Left renal pelvis (tissue), 4 donors: Measurements from ENCODE around the gene DENND1A. TPM values are rescaled to one million over a fixed set of nuclear protein-coding genes. Genes with fewer than 3 reads are reported as not detected.

Source experiments
- DNase-seq, 4 donors: peaks; one replicate each; pipeline ENCODE4 v3.0.0-alpha.2; 2013; ENCODE audit warnings: low read depth in 4 of 4, low spot score in 3 of 4
- polyA plus RNA-seq, 4 donors: library from polyadenylated mRNA; unstranded; fragments of 120-200 nt; gene quantifications; one replicate each; pipeline ENCODE4 v1.2.1, GENCODE V29; 2013; ENCODE audit not compliant: insufficient read length in 4 of 4

DENND1A gene
- polyA plus RNA-seq, 4 donors = 16.2 to 25.2 (median 21.7) TPM

DNA sequence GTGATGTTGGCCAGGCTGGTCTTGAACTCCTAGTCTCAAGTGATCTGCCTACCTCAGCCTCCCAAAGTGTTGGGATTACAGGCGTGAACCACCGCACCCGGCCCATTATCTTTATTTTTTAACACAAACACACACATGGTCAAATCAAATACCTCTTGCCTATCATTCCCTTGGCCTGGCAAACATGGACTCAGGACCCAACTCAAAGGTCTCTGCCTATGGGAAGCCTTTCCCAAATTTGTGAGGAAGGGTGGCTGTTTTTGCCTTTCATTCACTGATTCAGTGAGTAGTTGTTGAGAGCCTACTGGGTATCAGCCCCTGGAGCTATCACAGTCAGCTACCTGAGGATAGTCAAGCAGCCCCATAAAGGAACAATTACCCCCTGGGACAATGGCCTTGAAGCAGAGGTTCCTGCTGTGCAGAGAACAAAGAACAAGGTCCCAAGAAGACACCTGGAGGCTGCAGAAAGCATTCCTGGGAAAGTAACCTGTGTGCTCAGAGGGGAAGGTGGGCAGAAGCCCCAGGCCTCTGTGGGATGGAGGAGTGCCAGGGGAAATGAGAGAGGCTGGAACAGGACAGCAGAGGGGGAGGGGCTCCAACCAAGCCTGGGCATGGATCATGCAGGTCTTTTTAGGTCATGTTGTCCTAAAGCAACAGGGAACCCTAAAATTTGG, 447.5 kb downstream of the DENND1A start:
- DNase-seq = no peak

DNA sequence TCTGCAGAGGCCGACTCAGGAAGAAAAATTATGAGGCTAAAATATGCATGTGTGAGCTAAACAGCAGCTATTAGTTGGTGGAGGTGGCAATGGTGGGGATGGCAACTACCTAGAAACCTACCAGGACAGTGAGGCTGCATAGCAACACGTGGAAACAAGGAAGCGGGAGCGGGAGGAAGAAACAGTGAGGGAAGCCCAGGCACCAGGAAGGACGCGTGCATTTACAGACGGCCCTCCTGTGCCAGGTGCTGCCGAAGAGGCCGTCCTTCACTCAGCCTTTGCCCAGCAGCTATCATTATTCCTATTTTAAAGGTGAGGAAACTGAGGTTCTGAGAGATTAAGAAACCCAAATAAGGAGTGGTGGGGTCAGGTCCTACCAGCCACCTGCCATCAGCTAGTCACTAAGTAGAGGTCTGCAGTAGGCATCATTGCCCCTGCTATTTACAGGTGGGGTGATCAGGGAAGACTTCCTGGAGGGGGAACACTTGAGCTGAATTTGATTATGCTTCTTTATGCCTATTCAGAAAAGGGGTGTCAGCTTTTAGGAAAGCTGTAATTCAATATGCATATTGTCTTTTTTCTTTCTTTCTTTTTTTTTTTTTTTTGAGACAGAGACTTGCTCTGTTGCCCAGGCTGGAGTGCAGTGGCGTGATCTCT, 448.6 kb downstream of the DENND1A start:
- DNase-seq = no peak

DNA sequence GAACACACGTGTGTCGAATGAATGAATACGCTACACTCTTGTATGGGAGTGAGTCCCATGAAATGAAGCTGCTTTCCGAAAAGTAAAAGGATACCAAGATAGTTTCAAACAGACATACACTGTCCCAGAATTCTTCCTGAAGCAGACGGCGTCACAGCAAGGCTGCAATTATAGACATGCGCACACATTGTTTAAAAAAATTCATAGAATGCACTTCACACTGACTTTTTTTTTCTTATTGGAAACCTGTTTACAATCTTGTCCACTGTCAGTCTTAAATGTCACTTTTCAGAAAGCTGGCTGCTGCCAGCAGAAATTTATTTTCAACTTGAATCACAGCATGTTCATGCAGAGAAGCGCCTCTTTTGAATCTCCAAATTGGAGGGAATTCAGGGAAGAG, 449.1 kb downstream of the DENND1A start:
- DNase-seq = no peak

DNA sequence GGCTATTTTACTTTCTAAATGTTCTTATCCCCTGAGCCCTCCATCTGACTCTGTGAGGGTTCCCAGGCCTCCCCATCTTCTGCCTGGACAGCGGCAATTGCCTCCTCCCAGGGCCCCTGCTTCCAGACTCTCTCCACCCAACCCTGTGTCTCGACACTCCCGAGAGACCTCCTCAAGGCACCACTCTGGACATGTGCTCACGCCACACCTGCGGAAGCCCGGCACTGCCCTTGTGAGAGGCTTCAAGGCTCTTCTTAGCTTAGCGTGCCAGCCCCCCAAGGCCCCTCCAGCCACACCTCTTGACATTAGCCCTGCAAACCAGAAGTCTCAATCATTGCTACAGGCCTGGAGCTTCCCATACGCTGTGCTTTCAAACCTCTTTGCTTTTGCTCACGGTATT, 449.8 kb downstream of the DENND1A start:
- no peak for DNase-seq

DNA sequence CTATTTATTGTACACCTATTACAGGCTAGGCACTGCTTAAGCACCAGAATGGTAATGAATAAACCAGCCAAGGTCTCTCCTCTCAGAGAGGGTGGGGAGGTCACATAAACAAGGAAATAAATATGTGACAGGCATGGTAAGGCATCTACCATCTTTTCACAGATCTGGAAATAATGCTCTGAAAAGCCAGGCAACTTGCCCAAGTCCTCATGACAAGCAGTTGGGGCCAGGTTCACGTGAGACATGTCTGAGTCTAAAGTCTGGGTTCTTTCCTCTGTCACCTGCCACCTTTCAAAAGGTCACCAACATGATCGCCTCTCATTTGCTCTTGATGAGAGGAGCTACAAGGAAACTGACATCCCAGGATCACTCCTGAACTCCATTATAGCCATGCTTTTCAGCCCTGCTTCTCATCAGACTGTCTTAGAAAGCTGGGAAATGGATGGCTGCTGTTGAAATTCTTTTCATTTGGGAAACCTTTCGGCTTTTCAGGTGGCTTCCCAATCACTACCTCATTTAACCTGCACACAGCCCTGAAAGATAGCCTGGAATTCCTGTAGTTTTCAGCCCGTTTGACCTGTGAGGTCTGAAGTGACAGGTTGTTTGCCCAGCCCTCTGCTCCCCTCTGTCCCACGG, 450.8 kb downstream of the DENND1A start:
- DNase-seq = no peak

DNA sequence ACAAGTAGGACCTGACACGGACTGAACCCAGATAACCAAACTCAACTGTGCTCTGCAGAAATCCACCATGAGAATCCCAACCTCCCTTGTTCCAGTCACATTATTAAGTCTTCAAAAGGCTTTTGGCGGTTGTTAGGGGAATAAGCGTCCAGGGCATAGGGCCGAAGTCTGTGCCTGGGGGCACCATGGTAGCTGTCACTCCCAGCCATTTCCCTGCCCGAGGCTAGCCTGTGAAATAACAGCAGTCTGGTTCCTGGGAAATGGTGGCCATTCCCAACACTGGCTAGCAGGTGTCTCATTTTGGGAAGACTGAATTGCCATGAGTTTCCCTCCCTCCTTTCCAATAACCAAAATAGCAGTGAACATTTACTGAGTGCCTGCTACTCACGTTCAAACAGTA, 451.8 kb downstream of the DENND1A start:
- DNase-seq = no peak

DNA sequence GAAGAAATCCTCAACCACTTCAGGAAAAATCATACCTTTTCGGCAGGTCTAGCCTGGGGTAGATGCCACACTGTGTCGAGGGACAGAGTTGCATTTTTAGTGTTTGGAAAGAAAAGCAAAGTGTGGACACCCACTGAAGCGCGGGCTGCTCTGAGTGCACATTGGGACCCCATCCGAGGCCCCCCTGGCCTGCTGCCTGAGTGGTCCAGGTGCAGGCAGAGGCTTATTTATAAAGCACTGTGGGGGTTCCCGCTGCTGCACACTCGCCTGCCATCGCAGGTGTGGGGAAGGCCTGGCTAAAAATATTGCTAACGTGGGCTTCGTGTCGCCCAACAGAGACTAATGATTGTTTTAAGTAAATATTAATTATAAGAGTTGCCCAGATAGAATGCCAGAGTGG, 454.5 kb downstream of the DENND1A start:
- no peak for DNase-seq

DNA sequence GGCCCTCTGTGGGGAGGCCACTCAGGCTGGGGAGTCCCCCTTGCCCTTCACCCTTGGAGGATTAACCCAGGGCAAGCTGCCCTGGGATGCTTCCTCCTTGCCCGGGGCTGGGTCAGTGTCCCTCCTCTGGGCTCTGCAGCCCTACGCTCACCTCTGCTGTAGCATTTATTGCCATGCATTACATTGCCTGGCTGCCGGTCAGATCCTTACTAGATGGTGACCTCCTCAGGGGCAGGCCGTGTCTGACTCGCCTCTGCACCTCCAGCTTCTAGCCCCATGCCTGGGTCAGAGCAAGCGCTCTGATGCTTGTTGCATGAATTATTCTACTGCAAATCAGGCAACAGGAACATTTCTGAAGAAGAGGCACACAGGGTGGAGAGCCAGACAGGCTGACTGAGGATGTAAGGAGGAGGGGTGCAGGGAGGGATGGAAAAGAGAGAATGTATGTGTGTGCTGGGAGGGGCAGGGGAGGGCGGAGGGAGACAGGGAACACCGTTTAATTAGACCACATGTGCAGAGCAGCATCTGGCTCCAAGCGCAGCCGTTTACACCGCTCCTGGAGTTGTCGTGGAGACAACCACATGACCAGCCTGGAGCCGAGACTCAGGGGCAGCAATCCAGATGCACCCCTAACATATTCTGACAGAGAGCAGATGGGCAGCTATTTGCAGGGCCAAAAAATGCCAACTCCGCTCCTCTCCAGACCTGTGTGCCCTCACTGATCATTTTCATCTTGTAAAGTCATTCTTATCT, 456.9 kb downstream of the DENND1A start:
- DNase-seq = no peak

DNA sequence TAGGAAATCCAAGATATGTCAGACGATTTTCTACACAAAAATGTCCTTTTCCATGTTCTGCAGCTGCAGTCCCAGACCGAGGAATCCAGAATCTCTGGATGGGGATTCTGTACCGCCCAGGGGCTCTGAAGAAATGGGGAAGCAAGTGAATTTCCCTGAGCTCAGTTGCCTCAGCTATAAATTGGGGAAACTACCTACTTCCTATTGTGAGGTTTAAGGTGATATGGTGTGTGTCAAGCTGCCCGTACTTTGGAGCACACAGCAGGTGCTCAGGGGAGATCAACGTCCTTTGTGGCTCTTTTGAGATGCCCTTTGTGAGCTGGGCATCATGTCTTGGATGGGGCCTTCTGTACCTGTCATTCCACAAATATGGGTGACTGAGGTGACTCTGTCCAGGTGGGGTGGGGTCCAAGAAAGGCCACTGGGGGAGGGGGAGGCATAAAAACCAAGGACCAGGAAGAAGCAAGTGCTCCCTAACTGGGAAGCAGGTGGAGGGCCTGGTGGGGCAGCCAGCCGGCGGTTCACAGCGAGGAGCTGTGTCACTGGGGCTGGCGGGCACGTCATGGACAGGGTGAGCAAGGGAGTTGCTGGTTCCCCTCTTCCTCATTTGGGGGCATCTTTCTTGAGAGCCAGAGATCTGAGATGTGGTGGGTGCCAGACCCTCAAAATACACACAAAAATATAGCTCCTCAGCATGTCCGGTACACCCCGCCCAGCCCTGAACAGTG, 457.9 kb downstream of the DENND1A start:
- no peak for DNase-seq

DNA sequence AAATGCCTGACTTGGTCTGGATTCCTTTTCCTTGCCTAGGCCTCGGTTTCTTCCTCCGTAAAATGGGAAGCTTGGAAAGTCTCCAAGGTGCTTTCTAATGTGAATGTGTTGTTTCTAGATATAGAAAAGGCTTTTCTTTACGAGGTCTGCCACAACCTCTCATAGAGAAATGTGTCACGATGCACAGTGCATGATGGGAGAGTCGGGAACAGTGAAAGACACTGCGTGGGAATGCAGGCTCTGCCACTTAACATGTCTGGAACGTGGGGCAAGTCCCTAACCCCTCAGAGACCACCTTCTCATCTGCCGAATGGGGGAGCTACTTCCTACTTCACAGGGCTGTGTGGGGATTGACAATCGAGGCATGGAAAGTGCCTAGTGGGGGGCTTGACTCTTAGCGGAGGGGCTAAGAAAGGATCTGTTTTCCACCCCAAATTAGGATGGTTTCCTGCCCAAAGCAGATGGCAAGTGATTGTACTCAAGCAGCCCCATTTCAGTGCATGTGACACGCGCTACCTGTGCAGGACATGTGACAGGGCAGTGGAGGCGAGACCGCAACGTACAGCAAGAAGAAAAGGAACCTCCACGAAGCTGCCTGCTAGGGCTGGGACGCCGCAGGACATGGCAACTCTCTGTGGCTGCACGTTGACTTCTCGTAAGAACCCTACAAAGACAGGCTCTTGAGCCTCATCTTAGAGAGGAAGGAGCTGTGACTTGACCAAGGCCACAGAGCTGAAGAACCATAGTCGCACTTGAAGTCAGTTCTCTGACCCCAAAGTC, 458.7 kb downstream of the DENND1A start:
- no peak for DNase-seq

DNA sequence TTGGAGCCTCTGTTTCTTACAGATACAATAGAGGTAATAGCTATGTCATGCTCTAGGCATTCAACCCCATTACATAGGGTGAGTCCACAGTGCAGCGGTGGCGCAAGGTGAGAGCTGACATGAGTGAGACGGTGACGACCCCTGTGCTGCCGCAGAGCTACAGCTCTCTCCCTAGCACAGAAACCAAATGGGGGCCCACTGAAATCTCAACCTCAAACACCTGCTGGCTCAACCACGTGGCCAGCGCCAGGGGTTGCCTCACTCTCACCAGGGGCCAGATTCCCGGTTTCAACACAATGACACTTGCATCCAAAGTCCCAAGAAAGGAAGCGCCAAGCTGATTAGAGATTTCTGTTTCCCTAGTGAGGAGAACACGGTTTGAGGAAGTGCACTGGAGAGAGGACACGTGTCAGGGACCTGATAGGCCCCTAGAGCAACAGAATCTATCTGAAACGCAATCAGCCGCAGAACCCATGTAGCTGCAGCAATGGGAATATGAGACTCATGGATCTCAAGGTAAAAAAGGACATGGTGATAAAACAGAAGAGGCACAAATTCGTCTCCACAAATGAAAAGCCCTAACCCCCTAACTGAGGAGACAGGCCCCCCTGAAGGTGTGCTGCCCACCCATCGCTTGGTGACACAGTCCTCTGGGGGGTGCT, 459.7 kb downstream of the DENND1A start:
- no peak for DNase-seq

DNA sequence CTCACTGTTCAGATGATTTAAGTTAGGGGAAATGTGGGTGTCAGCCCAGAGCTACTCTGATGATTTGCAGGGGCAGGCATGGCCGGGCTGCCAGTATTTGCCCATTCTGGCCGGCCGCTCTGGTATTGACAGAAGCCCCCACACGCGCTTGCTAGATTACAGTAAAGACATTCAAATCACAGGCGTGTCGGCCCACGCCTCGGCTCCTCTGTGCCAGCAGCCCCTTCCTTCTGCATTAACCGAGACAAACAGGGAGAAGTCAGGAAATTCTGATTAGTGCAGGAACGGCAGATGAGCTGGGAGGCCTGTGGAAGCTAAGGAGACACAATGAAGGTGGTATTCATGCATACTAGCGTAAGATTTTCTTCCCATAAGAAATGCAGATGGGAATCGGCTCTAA, 460.6 kb downstream of the DENND1A start:
- no peak for DNase-seq

DNA sequence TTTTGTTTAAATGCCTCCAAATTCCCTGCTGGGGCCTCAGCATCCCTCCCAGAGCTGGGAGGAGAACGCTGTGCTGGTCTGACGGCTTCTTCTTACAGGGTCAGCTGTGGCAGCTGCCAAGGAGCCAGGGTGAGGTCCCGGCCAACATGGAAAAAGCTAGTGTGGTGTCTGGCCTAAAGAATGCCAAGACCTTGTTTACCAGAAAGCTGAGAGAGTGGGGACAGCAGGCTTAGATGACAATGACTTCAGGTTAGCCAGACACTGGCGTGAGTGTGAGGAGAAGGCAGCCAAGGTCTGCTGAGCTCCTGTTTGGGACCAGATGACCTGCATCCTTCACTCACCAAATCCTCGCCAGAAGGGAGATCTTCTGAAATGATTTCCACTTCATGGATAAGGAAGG, 461.4 kb downstream of the DENND1A start:
- DNase-seq = no peak

DNA sequence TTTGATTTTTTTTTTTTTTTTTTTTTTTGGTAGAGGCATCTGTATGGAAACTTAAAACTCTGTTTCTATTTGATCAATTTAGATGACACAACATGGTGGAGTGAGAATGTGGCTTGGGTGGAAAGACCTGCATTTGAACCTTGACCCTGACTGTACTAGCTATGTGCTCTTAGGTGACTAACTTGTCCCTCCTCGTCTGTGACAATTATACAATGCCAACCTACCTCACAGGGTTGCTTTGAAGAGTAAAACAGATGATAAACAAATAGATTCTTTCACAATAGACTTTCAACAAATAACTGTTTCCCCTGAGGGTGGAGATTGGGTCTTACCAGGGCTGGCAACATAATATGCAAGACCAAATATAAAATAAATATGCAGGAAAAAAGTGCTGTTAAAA, 464.6 kb downstream of the DENND1A start:
- no peak for DNase-seq

DNA sequence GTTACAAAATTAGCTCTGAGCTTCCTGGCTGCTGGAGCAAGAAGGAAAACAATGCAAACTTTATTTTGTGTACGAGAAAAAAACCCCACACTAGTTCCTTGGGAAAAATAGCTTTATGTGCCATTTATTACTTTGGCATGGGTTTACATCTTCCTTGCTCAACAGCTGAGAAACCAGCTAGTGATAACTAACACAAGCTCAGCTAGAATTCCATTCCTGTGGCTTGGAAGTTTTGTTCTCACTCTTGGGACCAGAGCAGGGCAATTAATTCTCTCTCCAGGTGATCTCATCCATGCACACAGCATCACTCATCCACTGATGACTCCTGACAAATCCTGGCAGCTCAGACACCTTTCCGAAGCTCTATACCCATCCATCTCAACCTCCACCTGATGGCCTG, 469.8 kb downstream of the DENND1A start:
- no peak for DNase-seq

DNA sequence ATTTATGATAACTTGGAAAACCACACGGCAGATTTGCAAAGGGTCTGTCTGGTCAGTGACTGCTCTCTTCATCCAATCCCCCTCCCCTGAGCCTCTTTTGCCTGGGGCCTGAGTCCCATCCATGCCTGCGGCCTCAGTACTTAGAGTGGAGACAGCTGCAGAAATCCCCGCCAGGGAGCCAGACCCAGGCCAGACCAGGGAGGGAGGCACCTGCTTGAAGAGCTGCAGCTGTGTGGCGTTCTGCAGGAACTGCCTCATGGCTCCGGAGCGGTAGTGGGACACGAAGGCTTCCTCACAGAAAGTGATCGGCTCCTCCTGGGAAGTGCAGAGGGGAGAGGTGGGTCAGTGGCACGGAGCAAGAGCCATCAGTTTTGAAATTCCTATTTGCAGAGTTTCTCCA, 472.3 kb downstream of the DENND1A start:
- DNase-seq = no peak

DNA sequence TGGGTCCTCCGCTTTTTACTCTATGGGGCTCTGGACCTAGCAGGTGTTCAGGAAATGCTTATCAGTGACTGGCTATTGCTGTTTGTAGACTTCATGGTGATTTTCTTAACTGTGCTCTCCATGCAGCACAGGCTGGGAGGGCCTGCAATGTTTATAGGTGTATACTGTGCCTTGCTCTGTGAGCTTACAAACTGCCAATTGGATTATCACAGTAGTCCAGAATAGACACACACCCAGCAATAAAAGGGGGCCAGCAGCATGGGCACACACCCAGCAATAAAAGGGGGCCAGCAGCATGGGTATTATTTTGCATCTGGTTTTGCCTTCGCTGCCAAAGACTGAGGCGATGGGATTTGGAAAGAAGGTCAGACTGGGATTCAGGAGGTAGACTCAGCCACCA, 473.9 kb downstream of the DENND1A start:
- no peak for DNase-seq

DNA sequence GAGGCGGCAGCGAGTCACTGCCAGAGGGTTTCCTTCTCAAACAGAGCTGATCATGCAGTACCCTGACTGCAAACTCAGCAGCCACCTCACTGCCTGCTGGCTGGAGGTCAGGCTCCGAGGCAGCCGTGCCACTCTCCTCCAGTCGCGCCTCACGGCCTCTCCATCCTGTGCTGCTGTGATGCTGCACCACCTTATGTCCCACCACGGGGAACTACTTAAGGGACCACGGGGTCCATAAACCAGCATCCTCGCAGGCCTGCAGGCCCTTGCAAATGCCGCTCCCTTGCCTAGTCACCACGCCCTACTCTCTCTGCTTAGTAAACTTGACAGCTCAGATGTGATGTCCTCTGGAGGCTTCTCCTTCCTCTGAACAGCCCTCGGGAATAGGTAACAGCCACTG, 474.7 kb downstream of the DENND1A start:
- DNase-seq = no peak

DNA sequence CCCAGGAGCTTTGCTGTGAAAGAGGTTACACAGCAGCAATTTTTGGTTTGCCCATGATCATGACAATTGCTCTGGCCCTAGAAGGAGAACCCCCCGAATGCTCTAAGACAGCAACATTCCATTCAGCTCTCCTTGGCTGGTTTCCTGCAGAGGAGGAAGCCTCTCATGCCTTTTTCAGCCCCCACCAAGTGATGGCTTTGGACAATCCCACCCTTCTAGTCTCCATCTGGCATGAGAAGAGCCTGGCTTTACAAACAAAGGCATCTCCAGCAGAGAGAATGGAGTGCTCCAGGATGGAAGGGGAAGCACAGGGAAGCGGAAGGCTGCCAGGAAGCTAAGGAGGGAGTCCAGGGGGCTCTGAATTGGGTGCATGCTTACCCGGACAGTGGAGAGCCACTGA, 475.6 kb downstream of the DENND1A start:
- DNase-seq = no peak
